HepG2 (cell line): Measurements from ENCODE around the gene COG5. TPM values are rescaled to one million over a fixed set of nuclear protein-coding genes. Genes with fewer than 3 reads are reported as not detected.

ENCODE experiments used
- AGO1 ChIP-seq: fragments of 200-400 bp; formaldehyde crosslinking; IDR thresholded peaks from 2 replicates; pipeline ENCODE4 v1.6.1; 2017; ENCODE audit warnings: mild to moderate bottlenecking, low read depth, low read length, moderate library complexity; ENCODE audit not compliant: poor library complexity, severe bottlenecking
- ARNTL ChIP-seq: sonication (generic); formaldehyde crosslinking; IDR thresholded peaks from 2 replicates; pipeline ENCODE4 v1.4.0; 2020; ENCODE audit warnings: mild to moderate bottlenecking, missing genetic modification reagents
- CBX2 ChIP-seq, 2 experiments: fragments of 200-600 bp in 1 of 2; sonication (generic); formaldehyde crosslinking in 1 of 2; IDR thresholded peaks; 2 replicates each; pipeline versions ENCODE4 v1.7.0 to v1.8.1; 2018 to 2022; ENCODE audit warnings: low read depth in 2 of 2, low read length in 1 of 2, mild to moderate bottlenecking in 1 of 2, missing genetic modification reagents in 1 of 2
- FOXK2 ChIP-seq: fragments of 450-650 bp; IDR thresholded peaks from 2 replicates; pipeline ENCODE4 v1.6.1; 2016
- KLF13 ChIP-seq: sonication (generic); formaldehyde crosslinking; IDR thresholded peaks from 2 replicates; pipeline ENCODE4 v1.4.0; 2020; ENCODE audit warnings: mild to moderate bottlenecking, missing genetic modification reagents
- MTF2 ChIP-seq: sonication (generic); formaldehyde crosslinking; IDR thresholded peaks from 2 replicates; pipeline ENCODE4 v1.5.0; 2020; ENCODE audit warnings: missing genetic modification reagents, borderline replicate concordance
- NR2F1 ChIP-seq, 2 experiments: fragments of 450-650 bp in 1 of 2; formaldehyde crosslinking in 1 of 2; IDR thresholded peaks; 2 replicates each; pipeline versions ENCODE4 v1.5.0 to v1.6.1; 2016 to 2020; ENCODE audit warnings: mild to moderate bottlenecking in 1 of 2, missing compliant biosample characterization in 1 of 2, missing genetic modification reagents in 1 of 2, moderate library complexity in 1 of 2
- REPIN1 ChIP-seq: sonication (generic); formaldehyde crosslinking; IDR thresholded peaks from 2 replicates; pipeline ENCODE4 v1.8.0; 2022; ENCODE audit warnings: missing genetic modification reagents, low read depth, mild to moderate bottlenecking, borderline replicate concordance
- polyA plus RNA-seq, 8 experiments: library from polyadenylated mRNA; depleted of rRNA in 3 of 8; stranded (reverse) in 7 of 8; unstranded in 1 of 8; fragments of >200 nt; fragmentation: Illumina TruSeq in 4 of 8; extraction: Trizol in 4 of 8; gene quantifications; 2 replicates each; pipeline versions ENCODE4 v1.2.1 to v1.2.3, GENCODE V29; 2011 to 2016; ENCODE audit warnings: low read depth in 4 of 8, missing spikeins in 1 of 8, mixed read lengths in 1 of 8; ENCODE audit not compliant: insufficient read depth in 1 of 8
- total RNA-seq, 5 experiments: library from RNA; depleted of rRNA; stranded (reverse); fragments of >200 nt; fragmentation: Illumina TruSeq; extraction: Trizol; gene quantifications; 2 replicates each; pipeline ENCODE4 v1.2.3, GENCODE V29; 2016; ENCODE audit warnings: low read depth in 1 of 5
- TF ChIP-seq, protein P1 (sequence below): sonication (generic); formaldehyde crosslinking; IDR thresholded peaks from 2 replicates; pipeline ENCODE4 v1.4.0; 2020; ENCODE audit warnings: mild to moderate bottlenecking, missing genetic modification reagents
- TF ChIP-seq, protein P2 (sequence below): IDR thresholded peaks from 2 replicates; pipeline ENCODE4 v1.6.1; 2016; ENCODE audit warnings: control low read depth
- TF ChIP-seq, protein P3 (sequence below): sonication (generic); formaldehyde crosslinking; IDR thresholded peaks from 2 replicates; pipeline ENCODE4 v1.5.1; 2020; ENCODE audit warnings: missing genetic modification reagents, mild to moderate bottlenecking, borderline replicate concordance
- TF ChIP-seq, protein P4 (sequence below): sonication (generic); formaldehyde crosslinking; IDR thresholded peaks from 2 replicates; pipeline ENCODE4 v1.4.0; 2020; ENCODE audit warnings: missing genetic modification reagents, mild to moderate bottlenecking, borderline replicate concordance
- TF ChIP-seq, protein P5 (sequence below): sonication (generic); formaldehyde crosslinking; IDR thresholded peaks from 2 replicates; pipeline ENCODE4 v1.8.1; 2023; ENCODE audit warnings: mild to moderate bottlenecking, missing genetic modification reagents, borderline replicate concordance
- TF ChIP-seq, protein P6 (sequence below): sonication (generic); formaldehyde crosslinking; IDR thresholded peaks from 2 replicates; pipeline ENCODE4 v1.4.0; 2020; ENCODE audit warnings: missing genetic modification reagents, borderline replicate concordance
- TF ChIP-seq, protein P7 (sequence below): sonication (generic); formaldehyde crosslinking; IDR thresholded peaks from 2 replicates; pipeline ENCODE4 v1.9.0; 2021; ENCODE audit warnings: missing genetic modification reagents, mild to moderate bottlenecking, borderline replicate concordance

The COG5 gene
- total and polyA plus RNA-seq, 2 of the 13 experiments (the other 11 are each of a cell fraction or from before 2014, with no cell fraction given): 20.4 to 31.3 TPM

DNA sequence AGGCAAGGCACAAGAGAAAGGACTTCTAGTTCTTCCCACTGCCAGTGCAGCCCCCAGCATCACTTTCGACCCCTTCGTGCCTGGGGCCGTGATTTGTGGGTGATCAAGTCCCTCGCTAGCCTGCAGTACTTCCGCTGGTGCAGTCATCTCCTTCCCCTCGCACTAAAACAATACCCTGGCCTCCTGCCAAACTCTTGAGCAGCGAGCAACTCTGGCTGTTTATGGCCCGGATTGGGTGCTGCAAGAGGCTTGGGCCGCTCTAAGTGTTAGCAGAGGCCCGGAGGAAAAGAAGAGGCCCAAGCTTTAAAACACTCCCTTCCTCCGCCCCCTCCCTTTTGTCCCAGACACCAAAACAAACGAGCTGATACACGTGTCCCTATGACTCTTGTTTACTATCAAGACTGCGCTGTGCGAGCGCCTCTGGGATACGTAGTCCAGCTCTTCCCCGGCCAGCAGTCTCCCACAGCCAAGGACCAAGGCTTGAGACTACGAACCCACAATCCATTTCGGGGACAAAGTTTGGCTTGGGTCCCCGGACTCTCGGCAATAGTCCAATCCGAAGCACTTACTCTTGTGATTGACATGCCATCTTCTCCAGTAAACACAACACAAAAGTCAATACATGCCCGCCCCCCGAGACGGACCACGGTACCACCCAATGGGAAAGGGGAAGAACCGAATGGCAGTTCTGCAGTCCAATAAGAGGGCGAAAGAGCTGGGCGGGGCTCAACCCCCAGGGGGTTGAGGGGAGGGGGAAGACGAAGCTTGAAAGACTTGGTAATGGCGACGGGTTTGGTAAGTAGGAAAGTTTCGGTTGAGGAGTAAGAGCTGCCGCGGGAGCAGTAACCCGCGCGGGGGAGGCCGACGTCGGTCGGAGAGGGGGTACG is 395.2 kb downstream of the COG5 start, which contains the start of gene HBP1 (continued):
- TF ChIP-seq CBX2 (IDR thresholded peaks at IDR 0.05; ENCODE audit: low read depth, low read length): no peak
- no peak for TF ChIP-seq CBX2 (CRISPR knock-in tag; IDR thresholded peaks at IDR 0.05; ENCODE audit: low read depth)
- no peak for TF ChIP-seq REPIN1 (CRISPR knock-in tag)
- TF ChIP-seq, protein P1, sequence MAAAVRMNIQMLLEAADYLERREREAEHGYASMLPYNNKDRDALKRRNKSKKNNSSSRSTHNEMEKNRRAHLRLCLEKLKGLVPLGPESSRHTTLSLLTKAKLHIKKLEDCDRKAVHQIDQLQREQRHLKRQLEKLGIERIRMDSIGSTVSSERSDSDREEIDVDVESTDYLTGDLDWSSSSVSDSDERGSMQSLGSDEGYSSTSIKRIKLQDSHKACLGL (CRISPR knock-in tag): no peak
- TF ChIP-seq, protein P2, sequence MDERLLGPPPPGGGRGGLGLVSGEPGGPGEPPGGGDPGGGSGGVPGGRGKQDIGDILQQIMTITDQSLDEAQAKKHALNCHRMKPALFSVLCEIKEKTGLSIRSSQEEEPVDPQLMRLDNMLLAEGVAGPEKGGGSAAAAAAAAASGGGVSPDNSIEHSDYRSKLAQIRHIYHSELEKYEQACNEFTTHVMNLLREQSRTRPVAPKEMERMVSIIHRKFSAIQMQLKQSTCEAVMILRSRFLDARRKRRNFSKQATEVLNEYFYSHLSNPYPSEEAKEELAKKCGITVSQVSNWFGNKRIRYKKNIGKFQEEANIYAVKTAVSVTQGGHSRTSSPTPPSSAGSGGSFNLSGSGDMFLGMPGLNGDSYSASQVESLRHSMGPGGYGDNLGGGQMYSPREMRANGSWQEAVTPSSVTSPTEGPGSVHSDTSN (CRISPR knock-in tag): peak; percentile 99
- no peak for TF ChIP-seq MTF2
- TF ChIP-seq AGO1: no peak
- TF ChIP-seq, protein P3, sequence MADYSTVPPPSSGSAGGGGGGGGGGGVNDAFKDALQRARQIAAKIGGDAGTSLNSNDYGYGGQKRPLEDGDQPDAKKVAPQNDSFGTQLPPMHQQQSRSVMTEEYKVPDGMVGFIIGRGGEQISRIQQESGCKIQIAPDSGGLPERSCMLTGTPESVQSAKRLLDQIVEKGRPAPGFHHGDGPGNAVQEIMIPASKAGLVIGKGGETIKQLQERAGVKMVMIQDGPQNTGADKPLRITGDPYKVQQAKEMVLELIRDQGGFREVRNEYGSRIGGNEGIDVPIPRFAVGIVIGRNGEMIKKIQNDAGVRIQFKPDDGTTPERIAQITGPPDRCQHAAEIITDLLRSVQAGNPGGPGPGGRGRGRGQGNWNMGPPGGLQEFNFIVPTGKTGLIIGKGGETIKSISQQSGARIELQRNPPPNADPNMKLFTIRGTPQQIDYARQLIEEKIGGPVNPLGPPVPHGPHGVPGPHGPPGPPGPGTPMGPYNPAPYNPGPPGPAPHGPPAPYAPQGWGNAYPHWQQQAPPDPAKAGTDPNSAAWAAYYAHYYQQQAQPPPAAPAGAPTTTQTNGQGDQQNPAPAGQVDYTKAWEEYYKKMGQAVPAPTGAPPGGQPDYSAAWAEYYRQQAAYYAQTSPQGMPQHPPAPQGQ (CRISPR knock-in tag): no peak
- TF ChIP-seq ARNTL: peak; percentile 99
- TF ChIP-seq, protein P4, sequence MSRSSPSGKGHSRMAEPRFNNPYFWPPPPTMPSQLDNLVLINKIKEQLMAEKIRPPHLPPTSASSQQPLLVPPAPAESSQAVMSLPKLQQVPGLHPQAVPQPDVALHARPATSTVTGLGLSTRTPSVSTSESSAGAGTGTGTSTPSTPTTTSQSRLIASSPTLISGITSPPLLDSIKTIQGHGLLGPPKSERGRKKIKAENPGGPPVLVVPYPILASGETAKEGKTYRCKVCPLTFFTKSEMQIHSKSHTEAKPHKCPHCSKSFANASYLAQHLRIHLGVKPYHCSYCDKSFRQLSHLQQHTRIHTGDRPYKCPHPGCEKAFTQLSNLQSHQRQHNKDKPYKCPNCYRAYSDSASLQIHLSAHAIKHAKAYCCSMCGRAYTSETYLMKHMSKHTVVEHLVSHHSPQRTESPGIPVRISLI: no peak
- TF ChIP-seq, protein P5, sequence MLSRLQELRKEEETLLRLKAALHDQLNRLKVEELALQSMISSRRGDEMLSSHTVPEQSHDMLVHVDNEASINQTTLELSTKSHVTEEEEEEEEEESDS (CRISPR knock-in tag): 0 out of 2 replicates have a peak, but pooled peaks have one; percentile 15
- TF ChIP-seq, protein P6, sequence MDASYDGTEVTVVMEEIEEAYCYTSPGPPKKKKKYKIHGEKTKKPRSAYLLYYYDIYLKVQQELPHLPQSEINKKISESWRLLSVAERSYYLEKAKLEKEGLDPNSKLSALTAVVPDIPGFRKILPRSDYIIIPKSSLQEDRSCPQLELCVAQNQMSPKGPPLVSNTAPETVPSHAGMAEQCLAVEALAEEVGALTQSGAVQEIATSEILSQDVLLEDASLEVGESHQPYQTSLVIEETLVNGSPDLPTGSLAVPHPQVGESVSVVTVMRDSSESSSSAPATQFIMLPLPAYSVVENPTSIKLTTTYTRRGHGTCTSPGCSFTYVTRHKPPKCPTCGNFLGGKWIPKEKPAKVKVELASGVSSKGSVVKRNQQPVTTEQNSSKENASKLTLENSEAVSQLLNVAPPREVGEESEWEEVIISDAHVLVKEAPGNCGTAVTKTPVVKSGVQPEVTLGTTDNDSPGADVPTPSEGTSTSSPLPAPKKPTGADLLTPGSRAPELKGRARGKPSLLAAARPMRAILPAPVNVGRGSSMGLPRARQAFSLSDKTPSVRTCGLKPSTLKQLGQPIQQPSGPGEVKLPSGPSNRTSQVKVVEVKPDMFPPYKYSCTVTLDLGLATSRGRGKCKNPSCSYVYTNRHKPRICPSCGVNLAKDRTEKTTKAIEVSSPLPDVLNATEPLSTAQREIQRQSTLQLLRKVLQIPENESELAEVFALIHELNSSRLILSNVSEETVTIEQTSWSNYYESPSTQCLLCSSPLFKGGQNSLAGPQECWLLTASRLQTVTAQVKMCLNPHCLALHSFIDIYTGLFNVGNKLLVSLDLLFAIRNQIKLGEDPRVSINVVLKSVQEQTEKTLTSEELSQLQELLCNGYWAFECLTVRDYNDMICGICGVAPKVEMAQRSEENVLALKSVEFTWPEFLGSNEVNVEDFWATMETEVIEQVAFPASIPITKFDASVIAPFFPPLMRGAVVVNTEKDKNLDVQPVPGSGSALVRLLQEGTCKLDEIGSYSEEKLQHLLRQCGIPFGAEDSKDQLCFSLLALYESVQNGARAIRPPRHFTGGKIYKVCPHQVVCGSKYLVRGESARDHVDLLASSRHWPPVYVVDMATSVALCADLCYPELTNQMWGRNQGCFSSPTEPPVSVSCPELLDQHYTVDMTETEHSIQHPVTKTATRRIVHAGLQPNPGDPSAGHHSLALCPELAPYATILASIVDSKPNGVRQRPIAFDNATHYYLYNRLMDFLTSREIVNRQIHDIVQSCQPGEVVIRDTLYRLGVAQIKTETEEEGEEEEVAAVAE (CRISPR knock-in tag): no peak; the same call in 1 of the 2 replicates
- TF ChIP-seq KLF13 (CRISPR knock-in tag): no peak
- TF ChIP-seq, protein P7, sequence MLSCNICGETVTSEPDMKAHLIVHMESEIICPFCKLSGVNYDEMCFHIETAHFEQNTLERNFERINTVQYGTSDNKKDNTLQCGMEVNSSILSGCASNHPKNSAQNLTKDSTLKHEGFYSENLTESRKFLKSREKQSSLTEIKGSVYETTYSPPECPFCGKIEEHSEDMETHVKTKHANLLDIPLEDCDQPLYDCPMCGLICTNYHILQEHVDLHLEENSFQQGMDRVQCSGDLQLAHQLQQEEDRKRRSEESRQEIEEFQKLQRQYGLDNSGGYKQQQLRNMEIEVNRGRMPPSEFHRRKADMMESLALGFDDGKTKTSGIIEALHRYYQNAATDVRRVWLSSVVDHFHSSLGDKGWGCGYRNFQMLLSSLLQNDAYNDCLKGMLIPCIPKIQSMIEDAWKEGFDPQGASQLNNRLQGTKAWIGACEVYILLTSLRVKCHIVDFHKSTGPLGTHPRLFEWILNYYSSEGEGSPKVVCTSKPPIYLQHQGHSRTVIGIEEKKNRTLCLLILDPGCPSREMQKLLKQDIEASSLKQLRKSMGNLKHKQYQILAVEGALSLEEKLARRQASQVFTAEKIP (CRISPR knock-in tag): no peak
- TF ChIP-seq FOXK2: peak; percentile 100
- TF ChIP-seq NR2F1 (CRISPR knock-in tag; IDR thresholded peaks at IDR 0.05): no peak; a peak in 1 of 4 replicates
